ENCODE measurements around the gene BATF3.
A peak's percentile ranks its signal among the peaks of the same experiment; 100 is the strongest.
"Not testable (repeated sequence)": the region's sequence is repeated elsewhere in the genome, so short reads cannot be mapped to it uniquely, and the experiment has no call there.

The BATF3 gene

DNA sequence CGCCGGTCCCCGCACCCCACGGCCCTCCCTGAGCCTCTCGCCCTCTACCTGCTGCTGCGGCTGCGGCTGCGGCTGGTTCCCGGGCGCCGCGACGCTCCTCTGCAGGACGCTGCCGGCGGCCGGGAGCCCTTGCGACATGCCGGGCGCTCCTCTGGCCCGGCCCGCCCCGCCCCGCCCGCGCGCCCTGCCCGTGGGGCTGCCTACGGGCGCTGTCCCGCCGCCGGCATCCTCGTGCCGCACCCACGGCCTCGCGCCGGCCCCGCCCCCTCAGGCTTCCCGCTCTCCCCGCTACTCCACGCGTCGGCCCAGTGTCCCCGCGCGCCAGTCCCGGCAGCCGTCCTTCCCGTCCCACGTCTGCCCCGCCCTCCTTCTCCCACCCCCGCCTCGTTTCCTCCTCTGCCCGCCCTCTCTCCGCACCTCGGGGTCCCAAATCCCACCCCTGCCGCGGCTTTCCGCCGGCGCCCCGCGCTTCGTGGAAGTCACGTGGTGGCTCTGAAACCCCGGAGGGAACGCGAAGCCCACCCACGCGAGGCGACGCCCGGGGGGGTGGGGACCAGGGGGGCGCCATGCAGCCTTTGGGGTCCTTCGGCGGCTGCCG lies at the start of gene BATF3:
BATF3 (minus strand) TSS at position 216 of the 598 bp plus-strand sequence; CDS start at position 138, 78 bp downstream.
- DNase-seq: no peak

DNA sequence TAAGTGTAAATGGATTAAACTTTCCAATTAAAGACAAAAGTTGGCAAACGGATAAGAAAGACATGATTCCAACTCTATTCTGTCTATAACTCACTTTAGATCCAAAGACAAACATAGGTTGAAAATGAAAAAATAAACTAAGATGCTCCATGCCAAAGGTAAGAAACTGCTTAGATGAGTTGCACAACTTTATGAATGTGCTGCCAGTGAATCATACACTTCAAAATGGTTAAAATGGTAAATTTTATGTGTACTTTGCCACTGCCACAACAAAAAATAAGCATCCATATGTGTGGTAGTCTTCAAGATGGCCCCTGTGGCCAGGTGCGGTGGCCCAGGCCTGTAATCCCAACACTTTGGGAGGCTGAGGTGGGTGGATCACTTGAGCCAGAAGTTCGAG lies 46.9 kb upstream of the BATF3 start:
- no peak for DNase-seq

DNA sequence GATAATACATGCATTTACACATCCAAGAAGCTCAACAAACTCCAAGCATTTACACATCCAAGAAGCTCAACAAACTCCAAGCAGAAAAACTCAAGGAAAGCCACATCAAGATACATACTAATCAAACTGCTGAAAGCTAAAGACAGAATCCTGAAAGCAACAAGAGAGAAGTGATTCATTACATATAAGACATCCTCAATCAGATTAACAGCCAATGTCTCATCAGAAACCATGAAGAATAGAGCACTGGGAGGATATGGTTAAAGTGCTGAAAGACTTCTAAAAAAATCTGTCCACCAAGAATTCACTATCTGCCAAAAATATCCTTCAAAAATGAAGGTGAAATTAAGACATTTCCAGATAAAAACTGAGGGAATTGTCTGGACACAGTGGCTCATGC lies 45.7 kb upstream of the BATF3 start:
- no peak for DNase-seq

- DNase-seq: no peak
These were observed 44.3 kb upstream of the BATF3 start for GRCh38 chr1:212743901-212744475.

- DNase-seq: peak in 1 of 2 experiments; percentile 19
These were observed 38.7 kb upstream of the BATF3 start for GRCh38 chr1:212738330-212738729.

DNA sequence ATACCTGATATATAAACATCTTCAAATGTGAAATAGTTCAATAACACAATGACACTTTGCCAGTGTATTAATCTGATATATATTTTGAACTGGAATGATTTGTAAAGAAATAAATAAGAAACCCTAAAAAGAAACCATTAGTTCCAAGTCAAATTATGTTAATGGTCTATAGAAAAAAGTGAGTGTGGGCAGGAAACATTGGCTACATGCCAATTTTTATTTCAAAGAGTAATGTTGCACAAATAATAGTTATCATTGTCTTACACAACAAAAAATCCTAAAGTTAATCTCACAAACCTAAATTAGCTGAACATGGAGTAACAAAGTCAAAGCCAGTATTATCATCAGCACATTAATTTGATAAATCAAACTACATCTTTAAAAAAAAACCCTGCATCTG lies 37.9 kb upstream of the BATF3 start:
- DNase-seq: no peak

DNA sequence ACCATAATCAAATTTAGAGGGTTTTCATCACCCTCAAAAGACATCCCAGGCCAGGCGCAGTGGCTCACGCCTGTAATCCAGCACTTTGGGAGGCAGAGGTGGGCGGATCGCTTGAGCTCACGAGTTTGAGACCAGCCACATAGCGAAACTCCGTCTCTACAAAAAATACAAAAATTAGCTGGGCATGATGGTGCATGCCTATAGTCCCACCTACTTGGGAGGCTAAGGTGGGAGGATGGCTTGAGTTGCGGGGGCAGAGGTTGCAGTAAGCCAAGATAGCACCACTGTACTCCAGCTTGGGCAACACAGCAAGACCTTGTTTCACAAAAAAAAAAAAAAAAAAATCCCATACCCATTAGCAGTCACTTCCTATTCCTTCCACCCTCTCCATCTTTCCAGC lies 33.5 kb upstream of the BATF3 start:
- DNase-seq: no peak

- no peak for DNase-seq
These were observed 32.0 kb upstream of the BATF3 start for GRCh38 chr1:212731630-212732029.

DNA sequence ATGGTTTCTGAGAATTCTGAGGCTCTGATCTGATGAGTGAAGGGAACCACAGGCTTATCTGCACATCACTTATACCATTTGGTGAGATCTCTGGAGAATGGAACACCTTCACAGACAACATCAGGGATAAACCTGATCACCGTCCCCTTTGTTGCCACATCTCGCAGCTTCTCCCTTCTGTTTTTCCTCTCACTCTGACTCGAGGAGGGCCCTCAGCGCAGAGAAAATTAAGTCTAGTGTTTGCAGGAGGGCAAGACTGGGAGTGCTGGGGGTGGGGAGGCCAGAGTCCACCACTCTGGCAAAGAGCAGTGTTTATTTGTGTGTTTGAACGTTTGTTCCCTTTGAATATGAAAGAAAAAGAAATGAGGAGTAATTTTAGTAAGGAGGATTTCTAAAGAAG lies 29.0 kb upstream of the BATF3 start:
- DNase-seq: no peak

- DNase-seq: no peak
These were observed 27.9 kb upstream of the BATF3 start for GRCh38 chr1:212727386-212728181.

- DNase-seq: not testable (repeated sequence)
These were observed 25.0 kb upstream of the BATF3 start for GRCh38 chr1:212724679-212725078.

GRCh38 chr1:212722270-212722957 lies 22.8 kb upstream of the BATF3 start:
- no peak for DNase-seq

DNA sequence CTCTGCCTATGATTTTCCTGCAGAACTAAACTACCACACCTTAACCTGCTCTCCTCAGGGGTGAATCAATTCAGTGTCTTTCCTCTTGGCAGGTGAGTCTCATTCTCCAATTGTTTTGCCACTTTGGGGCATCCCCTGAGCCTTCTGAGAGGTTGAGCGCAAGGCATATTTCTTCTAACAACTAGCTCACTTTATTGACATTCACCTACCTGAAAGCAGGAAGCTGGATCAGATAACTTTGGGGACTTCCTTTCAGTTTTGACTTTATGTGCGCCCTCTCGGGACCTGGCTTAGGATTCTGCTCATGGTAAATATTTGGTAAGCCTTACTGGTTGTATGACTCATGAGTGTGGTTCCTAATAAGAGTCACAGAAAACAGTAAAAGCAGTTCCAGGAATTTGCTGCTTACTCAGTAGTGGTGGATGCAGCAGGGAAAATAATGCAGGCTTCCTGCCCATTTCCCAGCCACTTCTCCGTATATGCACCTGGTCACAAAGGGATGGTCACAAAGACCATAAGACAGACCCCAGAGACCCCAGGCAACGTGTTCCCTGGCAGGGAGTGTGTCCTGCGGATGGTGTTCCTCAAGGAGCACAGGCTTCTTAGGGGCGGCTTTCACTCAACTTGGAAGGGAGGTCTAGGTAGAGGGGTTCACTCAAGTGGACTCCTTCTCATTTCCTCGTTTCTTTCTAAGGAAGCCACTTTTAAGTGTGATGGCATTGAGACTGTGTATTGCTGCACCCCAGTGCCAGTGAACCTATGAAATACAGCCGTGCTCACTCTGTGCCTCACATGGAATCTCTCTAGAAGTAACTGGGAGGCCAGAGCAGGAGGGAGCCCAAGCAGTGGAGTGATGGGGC lies 22.0 kb upstream of the BATF3 start:
- DNase-seq: peak in 1 of 2 experiments; percentile 4

DNA sequence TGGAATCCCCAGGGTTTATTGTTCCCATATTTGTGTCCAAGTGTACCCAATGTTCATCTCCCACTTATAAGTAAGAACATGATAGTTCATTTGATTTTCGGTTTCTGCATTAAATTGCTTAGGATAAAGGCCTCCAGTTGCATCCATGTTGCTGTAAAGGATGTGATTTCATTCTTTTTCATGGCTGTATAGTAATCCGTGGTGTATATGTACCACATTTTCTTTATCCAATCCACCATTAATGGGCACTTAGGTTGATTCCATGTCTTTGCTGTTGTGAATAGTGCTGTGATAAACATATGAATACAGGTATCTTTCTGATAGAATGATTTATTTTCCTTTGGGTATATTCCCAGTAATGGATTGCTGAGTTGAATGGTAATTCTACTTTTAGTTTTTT lies 20.0 kb upstream of the BATF3 start:
- no peak for DNase-seq

DNA sequence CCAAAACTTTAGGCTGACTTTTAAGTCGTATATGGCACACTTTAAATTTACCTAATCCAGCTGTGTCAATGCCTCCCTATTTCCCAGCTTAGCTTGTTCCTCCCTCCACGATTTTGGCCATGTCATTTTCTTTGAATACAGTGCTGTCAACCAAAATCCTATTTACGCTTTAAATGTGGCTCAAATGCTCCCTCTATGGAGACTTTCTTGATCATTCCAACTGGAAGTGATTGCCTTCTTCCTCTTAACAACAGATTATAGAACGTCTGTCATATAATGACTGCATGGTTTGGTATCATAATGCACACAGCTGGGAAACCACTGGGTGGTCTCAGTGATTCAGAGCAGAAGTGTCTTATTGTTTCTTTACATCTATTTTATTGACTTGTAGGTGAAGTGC lies 18.9 kb upstream of the BATF3 start:
- DNase-seq: no peak

GRCh38 chr1:212716161-212716560 lies 16.5 kb upstream of the BATF3 start:
- DNase-seq: no peak

DNA sequence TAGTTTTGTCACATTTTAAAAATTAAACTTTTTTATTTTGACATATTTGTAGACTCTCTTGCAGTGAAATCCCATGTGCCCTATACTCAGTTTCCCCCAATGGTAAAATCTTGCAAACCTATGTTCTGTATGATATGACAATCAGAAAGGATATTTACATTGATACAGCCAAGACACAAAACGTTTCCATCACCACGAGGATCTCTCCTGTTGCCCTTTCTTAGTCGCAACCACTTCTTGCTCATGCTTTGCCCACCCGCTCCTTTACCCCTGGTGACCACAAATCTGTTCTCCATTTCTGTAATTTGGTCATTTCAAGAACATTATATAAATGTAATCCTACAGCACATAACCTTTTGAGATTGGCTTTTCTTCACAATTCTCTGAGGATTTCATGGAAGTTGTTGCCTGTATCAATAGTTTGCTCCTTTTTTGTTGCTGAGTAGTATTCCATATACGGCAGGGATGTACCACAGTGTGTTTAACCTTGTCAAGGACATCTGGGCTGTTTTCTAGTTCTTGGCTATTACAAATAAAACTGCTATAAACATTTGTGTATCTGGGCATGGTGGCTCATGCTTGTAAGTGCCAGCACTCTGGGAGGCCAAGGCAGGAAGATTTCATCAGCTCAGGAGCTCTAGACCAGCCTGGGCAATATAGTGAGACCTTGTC lies 14.0 kb upstream of the BATF3 start:
- DNase-seq: no peak

- no peak for DNase-seq
These were observed 13.0 kb upstream of the BATF3 start for GRCh38 chr1:212712451-212713303.

DNA sequence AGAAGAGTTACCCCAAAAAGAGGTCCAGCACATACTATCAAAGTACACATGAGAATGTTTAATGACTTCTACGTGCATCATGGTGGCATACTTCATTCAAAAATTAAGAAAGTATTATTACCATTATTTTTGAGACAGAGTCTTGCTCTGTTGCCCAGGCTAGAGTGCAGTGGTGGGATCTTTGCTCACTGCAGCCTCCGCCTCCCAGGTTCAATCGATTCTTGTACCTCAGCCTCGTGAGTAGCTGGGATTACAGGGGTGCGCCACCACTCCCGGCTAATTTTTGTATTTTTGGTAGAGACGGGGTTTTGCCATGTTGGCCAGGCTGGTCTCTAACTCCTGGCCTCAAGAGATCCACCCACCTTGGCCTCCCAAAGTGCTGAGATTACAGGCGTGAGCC lies 12.3 kb upstream of the BATF3 start:
- DNase-seq: not testable (repeated sequence)

GRCh38 chr1:212710566-212710965 lies 10.9 kb upstream of the BATF3 start:
- no peak for DNase-seq

GRCh38 chr1:212703991-212704564 lies 4.4 kb upstream of the BATF3 start:
- DNase-seq: no peak

Measured in NCI-H1930 (cell line).